GM12873 (cell line): ENCODE results near the gene NCBP2L.

ENCODE experiments used
- TF ChIP-seq, protein P1 (sequence below): IDR thresholded peaks from 2 replicates; pipeline ENCODE4 v1.5.1; 2012; ENCODE audit warnings: low read depth, mild to moderate bottlenecking, moderate library complexity, low read length, control low read depth; ENCODE audit not compliant: insufficient read depth; ENCODE audit errors: missing control alignments

NCBP2L gene

DNA sequence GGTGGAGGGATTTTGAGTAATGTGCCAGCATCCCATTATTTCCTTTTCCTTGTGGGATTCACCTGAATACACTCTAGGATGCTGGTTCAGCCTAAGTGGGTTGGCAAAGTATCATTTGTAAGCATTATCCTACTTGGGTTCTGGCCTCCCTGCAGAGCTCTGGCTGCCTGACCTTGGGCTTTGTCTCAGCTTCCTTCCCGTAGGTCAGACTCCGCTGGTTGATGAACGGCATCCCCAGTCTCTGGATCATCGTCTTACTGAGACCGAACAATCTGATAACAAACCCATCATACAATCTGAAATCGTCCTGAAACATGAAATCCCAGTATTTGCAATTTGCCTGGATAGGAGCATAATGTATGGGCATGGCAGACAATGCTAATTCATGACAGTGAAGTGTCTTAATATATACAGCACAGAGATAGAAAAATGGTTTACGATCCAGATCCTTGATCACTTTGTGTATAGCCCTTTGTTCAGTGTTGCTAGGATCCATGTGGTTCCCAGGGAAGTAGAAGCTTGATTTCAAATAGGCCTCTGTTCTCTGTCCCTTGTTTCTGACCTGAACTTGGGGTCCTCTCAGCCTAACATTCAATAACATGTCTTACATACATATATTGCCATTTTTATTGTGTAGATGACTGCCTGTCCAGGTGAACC, 53.7 kb downstream of the NCBP2L start:
- TF ChIP-seq, protein P1, sequence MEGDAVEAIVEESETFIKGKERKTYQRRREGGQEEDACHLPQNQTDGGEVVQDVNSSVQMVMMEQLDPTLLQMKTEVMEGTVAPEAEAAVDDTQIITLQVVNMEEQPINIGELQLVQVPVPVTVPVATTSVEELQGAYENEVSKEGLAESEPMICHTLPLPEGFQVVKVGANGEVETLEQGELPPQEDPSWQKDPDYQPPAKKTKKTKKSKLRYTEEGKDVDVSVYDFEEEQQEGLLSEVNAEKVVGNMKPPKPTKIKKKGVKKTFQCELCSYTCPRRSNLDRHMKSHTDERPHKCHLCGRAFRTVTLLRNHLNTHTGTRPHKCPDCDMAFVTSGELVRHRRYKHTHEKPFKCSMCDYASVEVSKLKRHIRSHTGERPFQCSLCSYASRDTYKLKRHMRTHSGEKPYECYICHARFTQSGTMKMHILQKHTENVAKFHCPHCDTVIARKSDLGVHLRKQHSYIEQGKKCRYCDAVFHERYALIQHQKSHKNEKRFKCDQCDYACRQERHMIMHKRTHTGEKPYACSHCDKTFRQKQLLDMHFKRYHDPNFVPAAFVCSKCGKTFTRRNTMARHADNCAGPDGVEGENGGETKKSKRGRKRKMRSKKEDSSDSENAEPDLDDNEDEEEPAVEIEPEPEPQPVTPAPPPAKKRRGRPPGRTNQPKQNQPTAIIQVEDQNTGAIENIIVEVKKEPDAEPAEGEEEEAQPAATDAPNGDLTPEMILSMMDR = no peak

DNA sequence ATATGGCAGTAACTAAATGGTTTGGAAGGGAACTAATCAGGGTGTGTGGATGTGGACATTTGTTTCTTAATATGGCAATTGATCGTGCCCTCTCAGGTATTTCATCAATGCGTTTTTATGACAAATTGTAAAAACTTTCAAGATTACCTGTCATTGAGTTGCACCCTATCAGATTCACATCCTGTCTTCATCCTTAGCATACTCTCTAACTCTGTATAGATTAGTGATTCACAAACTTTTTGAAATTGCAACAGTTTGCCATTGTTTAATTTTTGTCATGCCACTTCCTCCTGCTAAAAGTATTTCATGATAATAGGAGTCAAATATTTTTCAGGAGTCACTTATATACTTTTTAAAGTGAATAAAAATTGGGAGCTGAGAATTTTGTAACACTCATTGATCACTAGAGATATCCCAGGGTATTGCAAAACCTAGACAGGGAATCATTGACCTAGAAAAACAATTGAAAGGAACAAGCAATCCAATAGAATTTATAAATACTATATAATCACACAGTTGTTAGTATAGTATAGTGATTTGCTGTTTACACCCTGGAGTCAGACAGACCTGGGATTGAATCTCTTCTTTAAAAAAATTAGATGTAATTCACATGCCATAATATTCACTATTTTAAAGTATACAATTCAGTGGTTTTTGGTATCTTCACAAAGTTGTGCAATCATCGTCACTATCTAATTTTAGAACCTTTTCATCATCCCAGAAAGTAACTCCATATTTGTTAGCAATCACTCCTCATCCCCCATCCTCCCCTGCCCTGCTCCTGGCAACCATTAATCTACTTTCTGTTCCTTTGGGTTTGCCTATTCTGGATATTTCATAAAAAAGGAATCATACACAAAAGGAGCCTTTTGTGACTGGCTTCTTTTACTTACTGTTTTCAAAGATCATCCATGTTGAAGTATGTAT, 57.0 kb downstream of the NCBP2L start:
- TF ChIP-seq, protein P1 = no peak

DNA sequence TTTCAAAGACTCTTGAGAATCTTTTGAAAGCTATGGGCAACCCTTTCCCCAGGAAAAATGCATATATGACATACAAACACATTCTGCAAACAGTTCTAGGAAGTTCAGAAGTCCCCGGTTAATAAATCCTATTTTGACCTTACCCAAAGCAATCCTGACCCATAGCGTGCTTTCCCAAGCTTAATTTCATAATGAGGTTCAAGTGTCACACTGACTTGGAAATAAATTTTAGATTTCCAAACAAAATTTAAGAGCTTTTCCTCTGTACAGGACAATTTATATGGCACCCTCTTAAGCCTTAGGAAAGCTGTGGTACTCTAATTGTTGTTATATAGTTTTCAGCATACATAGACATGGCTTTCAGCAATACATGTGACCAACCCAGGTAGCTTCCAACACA, 59.4 kb downstream of the NCBP2L start:
- TF ChIP-seq, protein P1 = no peak

DNA sequence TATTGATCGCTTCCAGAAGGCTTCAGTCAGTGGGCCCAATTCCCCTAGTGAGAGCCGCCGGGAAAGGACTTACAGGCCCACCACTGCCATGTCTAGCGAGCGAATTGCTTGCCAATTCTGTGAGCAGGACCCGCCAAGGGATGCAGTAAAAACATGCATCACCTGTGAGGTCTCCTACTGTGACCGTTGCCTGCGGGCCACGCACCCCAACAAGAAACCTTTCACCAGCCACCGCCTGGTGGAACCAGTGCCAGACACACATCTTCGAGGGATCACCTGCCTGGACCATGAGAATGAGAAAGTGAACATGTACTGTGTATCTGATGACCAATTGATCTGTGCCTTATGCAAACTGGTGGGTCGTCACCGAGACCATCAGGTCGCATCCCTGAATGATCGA, 63.4 kb downstream of the NCBP2L start:
- TF ChIP-seq, protein P1 = no peak

- TF ChIP-seq, protein P1 = no peak
These were observed 65.3 kb downstream of the NCBP2L start for GRCh38 chrX:107842715-107843400.
